Heart left ventricle (tissue), 16 donors: ENCODE data around the gene BCL2L1. TPM values are rescaled to one million over a fixed set of nuclear protein-coding genes. Genes with fewer than 3 reads are reported as not detected.
A peak's percentile ranks its signal among the peaks of the same experiment; 100 is the strongest.

Source experiments
- ATAC-seq, 4 donors: fragments of 200-7000 bp; cut with Tn5 transposase; one replicate each; pipeline ENCODE4 v1.9.1; 2020 to 2022; ENCODE audit warnings: moderate library complexity in 4 of 4, mild to moderate bottlenecking in 3 of 4, moderate number of reproducible peaks in 1 of 4
- DNase-seq, 5 donors: peaks; one replicate each; pipeline ENCODE4 v3.0.0-alpha.2; 2020
- H3K27ac ChIP-seq, 12 donors: fragments of 200-600 bp; sonication (generic) in 4 of 12; one replicate each; pipeline versions ENCODE4 v1.5.0 to v1.8.0; 2016 to 2022; ENCODE audit warnings: mild to moderate bottlenecking in 2 of 12
- H3K27me3 ChIP-seq, 9 donors: fragments of 200-600 bp; sonication (generic) in 2 of 9; one replicate each; pipeline versions ENCODE4 v1.5.1 to v1.8.0; 2016 to 2022; ENCODE audit warnings: mild to moderate bottlenecking in 3 of 9
- H3K36me3 ChIP-seq, 9 donors: fragments of 200-600 bp; sonication (generic) in 2 of 9; one replicate each; pipeline versions ENCODE4 v1.5.0 to v1.8.0; 2018 to 2022; ENCODE audit warnings: mild to moderate bottlenecking in 2 of 9
- H3K4me1 ChIP-seq, 12 donors: fragments of 200-600 bp; sonication (generic) in 4 of 12; one replicate each; pipeline versions ENCODE4 v1.5.0 to v1.8.0; 2016 to 2022; ENCODE audit warnings: mild to moderate bottlenecking in 3 of 12
- H3K4me3 ChIP-seq, 12 donors: fragments of 200-600 bp; sonication (generic) in 4 of 12; one replicate each; pipeline versions ENCODE4 v1.5.0 to v1.8.0; 2017 to 2022; ENCODE audit warnings: mild to moderate bottlenecking in 9 of 12, moderate library complexity in 4 of 12
- H3K9me3 ChIP-seq, 12 donors: fragments of 200-600 bp; sonication (generic) in 4 of 12; one replicate each; pipeline versions ENCODE4 v1.5.0 to v1.8.0; 2016 to 2022; ENCODE audit warnings: mild to moderate bottlenecking in 1 of 12
- CTCF ChIP-seq, 12 donors: fragments of 200-600 bp; sonication (generic) in 4 of 12; IDR thresholded peaks; one replicate each; pipeline versions ENCODE4 v1.5.0 to v1.8.0; 2018 to 2022; ENCODE audit warnings: antibody characterized with exemption in 12 of 12, mild to moderate bottlenecking in 5 of 12
- POLR2A ChIP-seq, 2 donors: fragments of 450-650 bp; IDR thresholded peaks; one replicate each; pipeline ENCODE4 v1.6.1; 2017; ENCODE audit warnings: antibody characterized with exemption in 2 of 2, mild to moderate bottlenecking in 2 of 2, moderate library complexity in 2 of 2
- WGBS, 4 donors: extraction: QIAGEN DNeasy Blood & Tissue Kit in 2 of 4; methylation state at CpG; one replicate each; pipeline versions ENCODE4 v1.1.5 to v1.1.7; 2013 to 2018; 5-methylcytosine and 5-hydroxymethylcytosine counted together
- intact Hi-C, 10 donors: fragments of 100-400 bp; cut with DNase I; formaldehyde crosslinking; loops; one replicate each; pipeline versions ENCODE4 v1.11.1 to v1.14.2; 2022
- polyA plus RNA-seq, 2 donors: library from polyadenylated mRNA; stranded (reverse); fragments of 200-250 nt; gene quantifications; one replicate each; pipeline ENCODE4 v1.2.3, GENCODE V29; 2013
- total RNA-seq, 9 donors: library from RNA; depleted of rRNA in 2 of 9; stranded (reverse); fragments of >200 nt in 2 of 9; fragmentation: NEBNext Ultra II Directional in 3 of 9; extraction: Animal tissue kit (Norgen Biotek cat#: 25700) in 3 of 9; gene quantifications; one replicate each; pipeline versions ENCODE4 v1.1.0 to v1.2.4, GENCODE V29; 2016 to 2023
- donor health status: ischemic (EF 13 %, LVEDD 7.1; RV severe dilation, severe dysfunction).
- donor health status: healthy with polysubstance abuse.
- donor health status: DM: no; HTN: yes; CAD: no.
- donor health status: DM: no; HTN: no; CAD: no.
- donor health status: ischemic (EF 25% LVEDD 6.9; RV normal size, moderate dysfunction).
- donor health status: ischemic (EF 25% LVEDD 5.7; RV mildly dilated, moderate dysfunction).
- donor health status: healthy.
- donor health status: DM: yes; HTN: yes; CAD: no.
- donor health status: ischemic (EF 35%, LVEDD 5.7; RV mildly dilated, moderate dysfunction).
- donor health status: nonischemic (EF 11% LVEDD 7.7; RV severe dilation, severe dysfunction).
- donor health status: DM: yes; HTN: yes; CAD: no.
- donor health status: PGD.
- donor health status: ischemic (EF 29% LVEDD 5.4; RV normal size, mild dysfunction).
- donor health status: nonischemic (EF 23%, LVEDD 6.1; RV moderate dilation, normal function).

The BCL2L1 gene
- total and polyA plus RNA-seq, 11 donors = 32.2 to 217 (median 62.6) TPM

GRCh38 chr20:31711179-31712111, 11.2 kb downstream of the BCL2L1 start:
- peak in 1 of 2 donors; percentile 36 for TF ChIP-seq POLR2A (IDR thresholded peaks at IDR 0.05)
- no peak for TF ChIP-seq CTCF (IDR thresholded peaks at IDR 0.05)
- H3K27me3 ChIP-seq = no peaks in the 10 kb centered on the region
- no peaks in the 10 kb centered on the region for H3K9me3 ChIP-seq
- peaks cover 36 to 100% (median 85%) of the 10 kb centered on the region in 12 donors for H3K4me1 ChIP-seq
- H3K27ac ChIP-seq = peak overlapping the region; percentile 97 to 100 (median 98)
- peaks cover 0 to 74% (median 31%) of the 10 kb centered on the region in 9 donors for H3K36me3 ChIP-seq
- DNase-seq (no peak), ATAC-seq (no peak)
- intact Hi-C loops = loop anchor here in 4 of 10 donors (2.0 to 10.0 kb wide), 3 partner anchors 34 to 137 kb away; no protein-coding TSS in a partner anchor
- peak overlapping the region in 8 of 12 donors; percentile 3 to 44 (median 24) for H3K4me3 ChIP-seq

- peak; percentile 38 to 82 (median 68) for DNase-seq
- Histone ChIP-seq H3K4me3 (no peak overlapping the region), H3K9me3 (no peaks in the 10 kb centered on the region), H3K36me3 (peaks cover 0 to 76% (median 35%) of the 10 kb centered on the region in 9 donors), H3K27ac (peak overlapping the region; percentile 97 to 100 (median 98)), H3K27me3 (no peaks in the 10 kb centered on the region), H3K4me1 (peaks cover 36 to 100% (median 88%) of the 10 kb centered on the region in 12 donors)
- peak in 2 of 4 donors; percentile 22 to 38 for ATAC-seq
- intact Hi-C loops = loop anchor here in 3 of 10 donors (5.0 to 10.0 kb wide), 2 partner anchors 33 to 136 kb away; no protein-coding TSS in a partner anchor
- 54 to 59% (median 56%) methylated on average over 5 of the region's 5 CpGs for WGBS, 4 donors
- TF ChIP-seq CTCF (IDR thresholded peaks at IDR 0.05) (no peak), POLR2A (IDR thresholded peaks at IDR 0.05) (no peak)
Observed at GRCh38 chr20:31710423-31711108, 12.1 kb downstream of the BCL2L1 start.

- peaks cover 0 to 78% (median 36%) of the 10 kb centered on the region in 9 donors for H3K36me3 ChIP-seq
- no peaks in the 10 kb centered on the region for H3K27me3 ChIP-seq
- 73 to 83% (median 74%) methylated on average over 5 of the region's 5 CpGs for WGBS, 4 donors
- peak overlapping the region; percentile 97 to 100 (median 98) for H3K27ac ChIP-seq
- ATAC-seq (no peak), DNase-seq (no peak)
- intact Hi-C loops = loop anchor here in 3 of 10 donors (5.0 to 10.0 kb wide), 2 partner anchors 33 to 135 kb away; no protein-coding TSS in a partner anchor
- no peak overlapping the region for H3K4me3 ChIP-seq
- peaks cover 36 to 100% (median 86%) of the 10 kb centered on the region in 12 donors for H3K4me1 ChIP-seq
- no peak for TF ChIP-seq POLR2A (IDR thresholded peaks at IDR 0.05)
- no peak for TF ChIP-seq CTCF (IDR thresholded peaks at IDR 0.05)
- no peaks in the 10 kb centered on the region for H3K9me3 ChIP-seq
Observed at GRCh38 chr20:31709939-31710338, 12.7 kb downstream of the BCL2L1 start.
